Testis (tissue), 3 donors: ENCODE data around the gene TENM4. TPM values are rescaled to one million over a fixed set of nuclear protein-coding genes. Genes with fewer than 3 reads are reported as not detected.

Experiments
- DNase-seq: peaks from one replicate; pipeline ENCODE4 v3.0.0-alpha.2; 2019
- H3K27ac ChIP-seq, 2 donors: fragments of 200-600 bp; sonication (generic); one replicate each; pipeline ENCODE4 v1.5.1; 2019
- H3K27me3 ChIP-seq: fragments of 200-600 bp; sonication (generic); one replicate; pipeline ENCODE4 v1.5.1; 2019
- H3K36me3 ChIP-seq: fragments of 200-600 bp; sonication (generic); one replicate; pipeline ENCODE4 v1.5.1; 2017; ENCODE audit warnings: low read depth; ENCODE audit errors: missing control alignments
- H3K4me1 ChIP-seq: fragments of 200-600 bp; sonication (generic); one replicate; pipeline ENCODE4 v1.5.1; 2019
- H3K4me3 ChIP-seq, 2 donors: fragments of 200-600 bp; sonication (generic); one replicate each; pipeline ENCODE4 v1.5.1; 2017 to 2019
- H3K9me3 ChIP-seq: fragments of 200-600 bp; sonication (generic); one replicate; pipeline ENCODE4 v1.5.1; 2017
- CTCF ChIP-seq, 3 experiments: fragments of 450-650 bp in 2 of 3; fragments of 200-600 bp in 1 of 3; sonication (generic) in 1 of 3; IDR thresholded peaks; one replicate each; pipeline ENCODE4 v1.5.1; 2016 to 2019; ENCODE audit warnings: antibody characterized with exemption in 3 of 3, mild to moderate bottlenecking in 2 of 3, moderate library complexity in 1 of 3
- POLR2A ChIP-seq: fragments of 450-650 bp; IDR thresholded peaks from one replicate; pipeline ENCODE4 v1.6.1; 2017; ENCODE audit warnings: antibody characterized with exemption, mild to moderate bottlenecking, moderate library complexity
- WGBS, 2 donors: methylation state at CpG; one replicate each; pipeline ENCODE4 v1.1.5; 2018; 5-methylcytosine and 5-hydroxymethylcytosine counted together
- intact Hi-C: fragments of 100-400 bp; cut with DNase I; formaldehyde crosslinking; loops from one replicate; pipeline ENCODE4 v1.15.1; 2023; ENCODE audit warnings: low total_unique reads
- polyA plus RNA-seq: library from polyadenylated mRNA; stranded (reverse); fragments of 350-450 nt; fragmentation: Illumina TruSeq; extraction: RNeasy Lipid Tissue Mini Kit (QIAGEN cat#74804); gene quantifications from one replicate; pipeline ENCODE4 v1.2.3, GENCODE V29; 2014; ENCODE audit warnings: low read depth, low replicate concordance; ENCODE audit not compliant: insufficient read depth
- total RNA-seq, 2 donors: library from RNA; depleted of rRNA; stranded (reverse); fragments of >200 nt; gene quantifications; one replicate each; pipeline ENCODE4 v1.2.3, GENCODE V29; 2016

Gene TENM4
- total and polyA plus RNA-seq, 3 donors from 2014 or later = 10.6 to 17.9 (median 11.4) TPM

DNA sequence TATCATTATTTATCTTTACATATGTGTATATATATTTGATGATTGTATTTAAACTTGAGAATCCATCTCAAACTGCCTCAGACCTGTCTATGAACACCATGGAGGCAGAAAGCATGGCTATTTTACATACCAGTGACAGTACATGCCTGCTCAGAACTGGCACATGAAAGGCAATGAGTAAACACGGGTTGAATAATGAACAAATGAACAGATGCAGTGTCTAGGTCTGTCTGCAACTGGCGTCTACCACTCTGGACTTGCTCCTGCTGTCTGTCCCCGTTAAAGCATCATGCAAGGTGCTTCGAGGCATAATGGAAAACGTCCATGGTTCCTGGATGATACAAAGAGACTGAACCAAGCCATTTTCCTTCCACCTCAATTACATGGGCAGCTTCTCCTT is 594.6 kb downstream of the TENM4 start:
- 91 to 95% methylated on average over 5 of the region's 5 CpGs for WGBS, 2 donors
- intact Hi-C loops = no loop called here
- no peaks in the 10 kb centered on the region for H3K36me3 ChIP-seq
- H3K9me3 ChIP-seq = no peaks in the 10 kb centered on the region
- no peak overlapping the region for H3K27ac ChIP-seq
- H3K4me3 ChIP-seq = no peak overlapping the region
- no peak for DNase-seq
- H3K4me1 ChIP-seq = no peaks in the 10 kb centered on the region
- H3K27me3 ChIP-seq = no peaks in the 10 kb centered on the region
- TF ChIP-seq POLR2A = no peak
- no peak for TF ChIP-seq CTCF (IDR thresholded peaks at IDR 0.05)

DNA sequence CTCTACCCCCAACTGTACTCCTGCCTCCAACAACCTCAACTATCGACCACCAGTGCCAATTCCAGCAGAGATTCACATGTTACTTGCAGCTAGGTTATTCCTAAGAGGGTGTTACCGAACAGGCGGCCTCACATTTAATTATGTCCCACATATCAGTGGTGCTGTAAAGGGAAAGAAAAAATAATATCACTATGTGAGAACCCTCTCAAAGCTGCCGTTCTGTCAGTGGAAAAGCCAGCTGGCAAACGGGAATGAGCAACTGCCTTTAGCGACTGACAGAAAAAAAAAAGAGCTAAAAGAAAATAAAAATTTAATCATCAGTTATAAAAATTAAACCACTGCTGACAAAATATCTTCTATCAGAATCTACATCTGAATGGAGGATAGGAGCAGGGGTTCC is 595.3 kb downstream of the TENM4 start:
- TF ChIP-seq POLR2A (no peak), CTCF (IDR thresholded peaks at IDR 0.05) (no peak)
- Histone ChIP-seq H3K4me1 (no peaks in the 10 kb centered on the region), H3K36me3 (no peaks in the 10 kb centered on the region), H3K27me3 (no peaks in the 10 kb centered on the region), H3K27ac (no peak overlapping the region), H3K9me3 (no peaks in the 10 kb centered on the region), H3K4me3 (no peak overlapping the region)
- no peak for DNase-seq
- intact Hi-C loops = no loop called here
- WGBS, 2 donors = 93% methylated on average over 6 of the region's 6 CpGs

DNA sequence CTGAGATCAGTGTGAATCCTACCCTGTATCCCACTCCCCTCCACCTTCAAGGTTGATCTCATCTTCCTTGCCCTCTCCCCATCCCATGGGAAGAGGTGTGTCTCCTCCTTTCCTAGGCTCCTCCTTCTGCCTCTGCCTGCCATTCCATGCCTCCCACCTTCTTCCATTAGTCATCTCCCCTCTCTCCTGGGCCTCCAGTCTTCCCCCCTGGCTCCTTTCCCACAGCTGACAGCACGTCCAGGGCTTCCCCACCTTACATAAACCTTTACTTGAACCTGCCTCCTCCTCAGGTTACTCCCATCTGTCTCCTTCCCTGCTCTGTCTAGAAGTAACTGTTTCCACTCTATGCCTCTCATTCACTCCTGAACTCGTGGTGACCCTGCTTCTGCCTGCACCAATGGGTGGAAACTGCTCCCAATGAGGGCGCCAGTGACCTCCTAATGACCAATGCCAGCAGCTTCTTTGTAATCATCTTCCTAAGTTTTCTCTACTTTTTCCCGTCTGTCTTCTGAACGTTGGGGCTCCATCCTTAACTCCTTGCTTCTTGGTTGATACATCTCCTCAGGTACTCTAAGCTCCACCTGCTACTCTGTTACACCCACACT is 599.3 kb downstream of the TENM4 start:
- Histone ChIP-seq H3K4me3 (no peak overlapping the region), H3K9me3 (no peaks in the 10 kb centered on the region), H3K27me3 (no peaks in the 10 kb centered on the region), H3K36me3 (no peaks in the 10 kb centered on the region), H3K4me1 (no peaks in the 10 kb centered on the region), H3K27ac (no peak overlapping the region)
- no peak for DNase-seq
- 70 to 77% methylated on average over 5 of the region's 5 CpGs for WGBS, 2 donors
- TF ChIP-seq POLR2A = no peak
- TF ChIP-seq CTCF (IDR thresholded peaks at IDR 0.05) = no peak
- intact Hi-C loops = no loop called here

GRCh38 chr11:78840623-78841022 is 600.2 kb downstream of the TENM4 start:
- intact Hi-C loops = no loop called here
- no peak for DNase-seq
- WGBS, 2 donors = 79 to 82% methylated on average over 4 of the region's 4 CpGs

More at GRCh38 chr11:78840623-78841022, 600.2 kb downstream of the TENM4 start:
- Histone ChIP-seq H3K4me3 (no peak overlapping the region), H3K36me3 (no peaks in the 10 kb centered on the region), H3K27me3 (no peaks in the 10 kb centered on the region), H3K9me3 (no peaks in the 10 kb centered on the region), H3K27ac (no peak overlapping the region), H3K4me1 (no peaks in the 10 kb centered on the region)
- TF ChIP-seq POLR2A = no peak
- TF ChIP-seq CTCF (IDR thresholded peaks at IDR 0.05) = no peak
